Measurements from ENCODE around the gene SLC35F3.

The SLC35F3 gene

GRCh38 chr1:234123867-234124266, 219.4 kb downstream of the SLC35F3 start:
- H2BK15ac ChIP-seq (ENCODE audit: low read length), result no peak overlapping the region
- H2AFZ ChIP-seq (ENCODE audit: low read length), result no peak overlapping the region
- H2BK5ac ChIP-seq (ENCODE audit: low read length), result no peak overlapping the region
- no peak overlapping the region for H3K4me2 ChIP-seq (ENCODE audit: insufficient read depth, low read length, poor library complexity, severe bottlenecking)
- no CpG with 5 or more reads among the region's 5 CpGs for WGBS, 2 donors (ENCODE audit: extremely low coverage in 2 of 2, insufficient read length in 2 of 2, insufficient replicate concordance in 1 of 2)
- no peak overlapping the region for H3K9ac ChIP-seq (ENCODE audit: low read depth, low read length, poor library complexity)
- no peaks in the 10 kb centered on the region for H3K9me3 ChIP-seq (replicated peaks in 1 of 2; ENCODE audit: control insufficient read depth in 2 of 2, insufficient read depth in 1 of 2, low read depth in 1 of 2, low read length in 2 of 2)
- no peak overlapping the region for H2BK12ac ChIP-seq (ENCODE audit: low read length)
- no peak overlapping the region for H3K4me3 ChIP-seq (ENCODE audit: low read length in 2 of 2)
- H3K4ac ChIP-seq (ENCODE audit: low read length), result no peak overlapping the region
- no peak overlapping the region for H4K8ac ChIP-seq (ENCODE audit: low read depth, low read length)
- H3K36me3 ChIP-seq (replicated peaks in 1 of 2; ENCODE audit: control insufficient read depth in 2 of 2, insufficient read depth in 2 of 2, low read length in 2 of 2), result no peaks in the 10 kb centered on the region
- H4K91ac ChIP-seq (ENCODE audit: low read depth, low read length, poor library complexity), result no peak overlapping the region
- no peaks in the 10 kb centered on the region for H3K27me3 ChIP-seq (ENCODE audit: control insufficient read depth in 3 of 3, insufficient read depth in 3 of 3, low read depth in 1 of 3, low read length in 3 of 3)
- no peaks in the 10 kb centered on the region for H3K4me1 ChIP-seq (ENCODE audit: control insufficient read depth in 2 of 2, insufficient read depth in 1 of 2, low read depth in 1 of 2, low read length in 2 of 2)
- no peak for DNase-seq (ENCODE audit: low spot score)
- no peaks in the 10 kb centered on the region for H3K79me1 ChIP-seq (ENCODE audit: low read depth, low read length)
- H3K23ac ChIP-seq (ENCODE audit: low read depth, low read length, poor library complexity), result no peak overlapping the region
- H2BK120ac ChIP-seq (ENCODE audit: low read depth, low read length), result no peak overlapping the region
- H3K18ac ChIP-seq (ENCODE audit: low read length), result no peak overlapping the region
- H3K14ac ChIP-seq (ENCODE audit: low read length), result no peak overlapping the region
- H2AK5ac ChIP-seq (ENCODE audit: low read depth, low read length), result no peak overlapping the region
- no peak overlapping the region for H3K27ac ChIP-seq (replicated peaks; ENCODE audit: low read length)

- H3K23ac ChIP-seq (ENCODE audit: low read depth, low read length, poor library complexity), result no peak overlapping the region
- H3K9ac ChIP-seq (ENCODE audit: low read depth, low read length, poor library complexity), result no peak overlapping the region
- H3K4me2 ChIP-seq (ENCODE audit: insufficient read depth, low read length, poor library complexity, severe bottlenecking), result no peak overlapping the region
- no peak overlapping the region for H2AK5ac ChIP-seq (ENCODE audit: low read depth, low read length)
- H3K36me3 ChIP-seq (replicated peaks in 1 of 2; ENCODE audit: control insufficient read depth in 2 of 2, insufficient read depth in 2 of 2, low read length in 2 of 2), result no peaks in the 10 kb centered on the region
- H4K8ac ChIP-seq (ENCODE audit: low read depth, low read length), result no peak overlapping the region
- no peaks in the 10 kb centered on the region for H3K27me3 ChIP-seq (ENCODE audit: control insufficient read depth in 3 of 3, insufficient read depth in 3 of 3, low read depth in 1 of 3, low read length in 3 of 3)
- no peak overlapping the region for H3K4ac ChIP-seq (ENCODE audit: low read length)
- H2AFZ ChIP-seq (ENCODE audit: low read length), result no peak overlapping the region
- no peak overlapping the region for H4K91ac ChIP-seq (ENCODE audit: low read depth, low read length, poor library complexity)
- no peaks in the 10 kb centered on the region for H3K4me1 ChIP-seq (ENCODE audit: control insufficient read depth in 2 of 2, insufficient read depth in 1 of 2, low read depth in 1 of 2, low read length in 2 of 2)
- WGBS, 2 donors (ENCODE audit: extremely low coverage in 2 of 2, insufficient read length in 2 of 2, insufficient replicate concordance in 1 of 2), result no CpG with 5 or more reads among the region's 11 CpGs
- no peak overlapping the region for H2BK120ac ChIP-seq (ENCODE audit: low read depth, low read length)
- no peak overlapping the region for H2BK5ac ChIP-seq (ENCODE audit: low read length)
- no peak overlapping the region for H3K14ac ChIP-seq (ENCODE audit: low read length)
- no peak overlapping the region for H3K27ac ChIP-seq (replicated peaks; ENCODE audit: low read length)
- no peak overlapping the region for H2BK15ac ChIP-seq (ENCODE audit: low read length)
- no peaks in the 10 kb centered on the region for H3K9me3 ChIP-seq (replicated peaks in 1 of 2; ENCODE audit: control insufficient read depth in 2 of 2, insufficient read depth in 1 of 2, low read depth in 1 of 2, low read length in 2 of 2)
- no peaks in the 10 kb centered on the region for H3K79me1 ChIP-seq (ENCODE audit: low read depth, low read length)
- no peak overlapping the region for H2BK12ac ChIP-seq (ENCODE audit: low read length)
- peak; percentile 57 for DNase-seq (ENCODE audit: low spot score)
- no peak overlapping the region for H3K4me3 ChIP-seq (ENCODE audit: low read length in 2 of 2)
- H3K18ac ChIP-seq (ENCODE audit: low read length), result no peak overlapping the region
These were observed 220.8 kb downstream of the SLC35F3 start for GRCh38 chr1:234125283-234125682.

- WGBS, 2 donors (ENCODE audit: extremely low coverage in 2 of 2, insufficient read length in 2 of 2, insufficient replicate concordance in 1 of 2), result no CpG with 5 or more reads among the region's 13 CpGs
- Histone ChIP-seq H3K36me3 (replicated peaks in 1 of 2; ENCODE audit: control insufficient read depth in 2 of 2, insufficient read depth in 2 of 2, low read length in 2 of 2) (no peaks in the 10 kb centered on the region), H3K23ac (ENCODE audit: low read depth, low read length, poor library complexity) (no peak overlapping the region), H2BK12ac (ENCODE audit: low read length) (no peak overlapping the region), H2BK15ac (ENCODE audit: low read length) (no peak overlapping the region), H3K4me1 (ENCODE audit: control insufficient read depth in 2 of 2, insufficient read depth in 1 of 2, low read depth in 1 of 2, low read length in 2 of 2) (no peaks in the 10 kb centered on the region), H3K4me3 (ENCODE audit: low read length in 2 of 2) (no peak overlapping the region), H2BK5ac (ENCODE audit: low read length) (no peak overlapping the region), H2AFZ (ENCODE audit: low read length) (no peak overlapping the region), H2AK5ac (ENCODE audit: low read depth, low read length) (no peak overlapping the region), H3K18ac (ENCODE audit: low read length) (peak overlapping the region; percentile 67), H2BK120ac (ENCODE audit: low read depth, low read length) (no peak overlapping the region), H3K9ac (ENCODE audit: low read depth, low read length, poor library complexity) (no peak overlapping the region), H3K14ac (ENCODE audit: low read length) (no peak overlapping the region), H3K4ac (ENCODE audit: low read length) (no peak overlapping the region), H3K79me1 (ENCODE audit: low read depth, low read length) (no peaks in the 10 kb centered on the region), H3K27me3 (ENCODE audit: control insufficient read depth in 3 of 3, insufficient read depth in 3 of 3, low read depth in 1 of 3, low read length in 3 of 3) (no peaks in the 10 kb centered on the region), H3K27ac (replicated peaks; ENCODE audit: low read length) (no peak overlapping the region), H3K4me2 (ENCODE audit: insufficient read depth, low read length, poor library complexity, severe bottlenecking) (no peak overlapping the region), H4K8ac (ENCODE audit: low read depth, low read length) (no peak overlapping the region), H4K91ac (ENCODE audit: low read depth, low read length, poor library complexity) (no peak overlapping the region), H3K9me3 (replicated peaks in 1 of 2; ENCODE audit: control insufficient read depth in 2 of 2, insufficient read depth in 1 of 2, low read depth in 1 of 2, low read length in 2 of 2) (no peaks in the 10 kb centered on the region)
- no peak for DNase-seq (ENCODE audit: low spot score)
These were observed 221.2 kb downstream of the SLC35F3 start for GRCh38 chr1:234125714-234126113.

- Histone ChIP-seq H3K9ac (ENCODE audit: low read depth, low read length, poor library complexity) (no peak overlapping the region), H3K18ac (ENCODE audit: low read length) (no peak overlapping the region), H2AK5ac (ENCODE audit: low read depth, low read length) (no peak overlapping the region), H2BK5ac (ENCODE audit: low read length) (no peak overlapping the region), H2AFZ (ENCODE audit: low read length) (no peak overlapping the region), H4K91ac (ENCODE audit: low read depth, low read length, poor library complexity) (no peak overlapping the region), H3K9me3 (replicated peaks in 1 of 2; ENCODE audit: control insufficient read depth in 2 of 2, insufficient read depth in 1 of 2, low read depth in 1 of 2, low read length in 2 of 2) (no peaks in the 10 kb centered on the region), H2BK15ac (ENCODE audit: low read length) (no peak overlapping the region), H3K36me3 (replicated peaks in 1 of 2; ENCODE audit: control insufficient read depth in 2 of 2, insufficient read depth in 2 of 2, low read length in 2 of 2) (no peaks in the 10 kb centered on the region), H3K23ac (ENCODE audit: low read depth, low read length, poor library complexity) (no peak overlapping the region), H3K14ac (ENCODE audit: low read length) (no peak overlapping the region), H3K4me3 (ENCODE audit: low read length in 2 of 2) (no peak overlapping the region), H3K4me1 (ENCODE audit: control insufficient read depth in 2 of 2, insufficient read depth in 1 of 2, low read depth in 1 of 2, low read length in 2 of 2) (no peaks in the 10 kb centered on the region), H3K27ac (replicated peaks; ENCODE audit: low read length) (no peak overlapping the region), H2BK120ac (ENCODE audit: low read depth, low read length) (no peak overlapping the region), H2BK12ac (ENCODE audit: low read length) (no peak overlapping the region), H4K8ac (ENCODE audit: low read depth, low read length) (no peak overlapping the region), H3K4me2 (ENCODE audit: insufficient read depth, low read length, poor library complexity, severe bottlenecking) (no peak overlapping the region), H3K27me3 (ENCODE audit: control insufficient read depth in 3 of 3, insufficient read depth in 3 of 3, low read depth in 1 of 3, low read length in 3 of 3) (no peaks in the 10 kb centered on the region), H3K4ac (ENCODE audit: low read length) (no peak overlapping the region), H3K79me1 (ENCODE audit: low read depth, low read length) (no peaks in the 10 kb centered on the region)
- no CpG with 5 or more reads among the region's 4 CpGs for WGBS, 2 donors (ENCODE audit: extremely low coverage in 2 of 2, insufficient read length in 2 of 2, insufficient replicate concordance in 1 of 2)
- DNase-seq (ENCODE audit: low spot score), result no peak
These were observed 222.7 kb downstream of the SLC35F3 start for GRCh38 chr1:234127026-234127671.

Measured in neuronal stem cell (in vitro differentiated cells).